Thyroid gland (tissue), 4 donors: ENCODE measurements around the gene BDH1.

Experiments
- POLR2A ChIP-seq, 2 donors: fragments of 450-650 bp; IDR thresholded peaks; one replicate each; pipeline ENCODE4 v1.6.1; 2017; ENCODE audit warnings: antibody characterized with exemption in 2 of 2, mild to moderate bottlenecking in 2 of 2, moderate library complexity in 1 of 2
- TF ChIP-seq, protein P1 (sequence below), 6 experiments: fragments of 200-600 bp in 3 of 6; fragments of 450-650 bp in 3 of 6; sonication (generic) in 3 of 6; IDR thresholded peaks; one replicate each; pipeline ENCODE4 v1.5.1; 2016 to 2019; ENCODE audit warnings: antibody characterized with exemption in 6 of 6, mild to moderate bottlenecking in 2 of 6, inconsistent platforms in 1 of 6, moderate library complexity in 1 of 6

- no peak for TF ChIP-seq POLR2A (IDR thresholded peaks at IDR 0.05)
- TF ChIP-seq, protein P1, sequence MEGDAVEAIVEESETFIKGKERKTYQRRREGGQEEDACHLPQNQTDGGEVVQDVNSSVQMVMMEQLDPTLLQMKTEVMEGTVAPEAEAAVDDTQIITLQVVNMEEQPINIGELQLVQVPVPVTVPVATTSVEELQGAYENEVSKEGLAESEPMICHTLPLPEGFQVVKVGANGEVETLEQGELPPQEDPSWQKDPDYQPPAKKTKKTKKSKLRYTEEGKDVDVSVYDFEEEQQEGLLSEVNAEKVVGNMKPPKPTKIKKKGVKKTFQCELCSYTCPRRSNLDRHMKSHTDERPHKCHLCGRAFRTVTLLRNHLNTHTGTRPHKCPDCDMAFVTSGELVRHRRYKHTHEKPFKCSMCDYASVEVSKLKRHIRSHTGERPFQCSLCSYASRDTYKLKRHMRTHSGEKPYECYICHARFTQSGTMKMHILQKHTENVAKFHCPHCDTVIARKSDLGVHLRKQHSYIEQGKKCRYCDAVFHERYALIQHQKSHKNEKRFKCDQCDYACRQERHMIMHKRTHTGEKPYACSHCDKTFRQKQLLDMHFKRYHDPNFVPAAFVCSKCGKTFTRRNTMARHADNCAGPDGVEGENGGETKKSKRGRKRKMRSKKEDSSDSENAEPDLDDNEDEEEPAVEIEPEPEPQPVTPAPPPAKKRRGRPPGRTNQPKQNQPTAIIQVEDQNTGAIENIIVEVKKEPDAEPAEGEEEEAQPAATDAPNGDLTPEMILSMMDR (IDR thresholded peaks at IDR 0.05) = no peak
Observed at GRCh38 chr3:197495499-197495898, 60.3 kb downstream of the BDH1 start.
